Keratinocyte (primary cell): ENCODE measurements around the gene TNNT1.

Source experiments
- EZH2 ChIP-seq: IDR thresholded peaks from one replicate; pipeline ENCODE4 v1.6.1; 2012; ENCODE audit warnings: inconsistent platforms, mild to moderate bottlenecking, low read length, moderate library complexity
- TF ChIP-seq, protein P1 (sequence below), 3 experiments: IDR thresholded peaks in 1 of 3; conservative IDR thresholded peaks in 1 of 3; optimal IDR thresholded peaks in 1 of 3; 2 replicates in 2 of 3; 3 replicates in 1 of 3; pipeline versions ENCODE3 to v1.5.1; 2011; ENCODE audit warnings: low read length in 3 of 3, mild to moderate bottlenecking in 3 of 3, moderate library complexity in 2 of 3, control low read depth in 1 of 3, inconsistent platforms in 1 of 3; ENCODE audit not compliant: insufficient read depth in 2 of 3; ENCODE audit errors: extremely low read depth in 1 of 3

GRCh38 chr19:55158848-55159749, 10.1 kb upstream of the TNNT1 start:
- no peak for TF ChIP-seq EZH2
- TF ChIP-seq, protein P1, sequence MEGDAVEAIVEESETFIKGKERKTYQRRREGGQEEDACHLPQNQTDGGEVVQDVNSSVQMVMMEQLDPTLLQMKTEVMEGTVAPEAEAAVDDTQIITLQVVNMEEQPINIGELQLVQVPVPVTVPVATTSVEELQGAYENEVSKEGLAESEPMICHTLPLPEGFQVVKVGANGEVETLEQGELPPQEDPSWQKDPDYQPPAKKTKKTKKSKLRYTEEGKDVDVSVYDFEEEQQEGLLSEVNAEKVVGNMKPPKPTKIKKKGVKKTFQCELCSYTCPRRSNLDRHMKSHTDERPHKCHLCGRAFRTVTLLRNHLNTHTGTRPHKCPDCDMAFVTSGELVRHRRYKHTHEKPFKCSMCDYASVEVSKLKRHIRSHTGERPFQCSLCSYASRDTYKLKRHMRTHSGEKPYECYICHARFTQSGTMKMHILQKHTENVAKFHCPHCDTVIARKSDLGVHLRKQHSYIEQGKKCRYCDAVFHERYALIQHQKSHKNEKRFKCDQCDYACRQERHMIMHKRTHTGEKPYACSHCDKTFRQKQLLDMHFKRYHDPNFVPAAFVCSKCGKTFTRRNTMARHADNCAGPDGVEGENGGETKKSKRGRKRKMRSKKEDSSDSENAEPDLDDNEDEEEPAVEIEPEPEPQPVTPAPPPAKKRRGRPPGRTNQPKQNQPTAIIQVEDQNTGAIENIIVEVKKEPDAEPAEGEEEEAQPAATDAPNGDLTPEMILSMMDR (optimal IDR thresholded peaks at IDR 0.05 in 1 of 3, IDR thresholded peaks at IDR 0.05 in 1 of 3, conservative IDR thresholded peaks at IDR 0.05 in 1 of 3; ENCODE audit: extremely low read depth in 1 of 3, insufficient read depth in 2 of 3, low read length in 3 of 3), result no peak
